BLaER1 (cell line): Measurements from ENCODE around the gene PPARA.

ENCODE experiments used
- H3K27ac ChIP-seq: shearing (Covaris generic); formaldehyde crosslinking; 2 replicates; pipeline ENCODE4 v1.8.1; 2022
- H3K27me3 ChIP-seq: shearing (Covaris generic); formaldehyde crosslinking; 2 replicates; pipeline ENCODE4 v1.8.1; 2022
- H3K36me3 ChIP-seq: shearing (Covaris generic); formaldehyde crosslinking; 2 replicates; pipeline ENCODE4 v1.8.1; 2022
- H3K4me1 ChIP-seq: shearing (Covaris generic); formaldehyde crosslinking; 2 replicates; pipeline ENCODE4 v1.8.1; 2022
- H3K4me2 ChIP-seq: shearing (Covaris generic); formaldehyde crosslinking; 2 replicates; pipeline ENCODE4 v1.8.1; 2022
- H3K4me3 ChIP-seq: shearing (Covaris generic); formaldehyde crosslinking; 2 replicates; pipeline ENCODE4 v1.8.1; 2022
- H3K9ac ChIP-seq: shearing (Covaris generic); formaldehyde crosslinking; 2 replicates; pipeline ENCODE4 v1.8.1; 2022
- H3K9me3 ChIP-seq: shearing (Covaris generic); formaldehyde crosslinking; 2 replicates; pipeline ENCODE4 v1.8.1; 2022
- H4K20me1 ChIP-seq: shearing (Covaris generic); formaldehyde crosslinking; 2 replicates; pipeline ENCODE4 v1.8.1; 2022
- Cebpa-rat ChIP-seq: shearing (Covaris generic); IDR thresholded peaks from 2 replicates; pipeline ENCODE4 v1.8.1; 2022

The PPARA gene

GRCh38 chr22:46142548-46143490 is 7.5 kb upstream of the PPARA start:
- peaks cover 33% of the 10 kb centered on the region for H3K4me1 ChIP-seq
- H3K4me3 ChIP-seq = no peak overlapping the region
- H3K9ac ChIP-seq = no peak overlapping the region
- no peaks in the 10 kb centered on the region for H3K36me3 ChIP-seq
- no peak overlapping the region for H3K4me2 ChIP-seq
- no peaks in the 10 kb centered on the region for H3K27me3 ChIP-seq
- TF ChIP-seq Cebpa-rat = no peak
- no peaks in the 10 kb centered on the region for H3K9me3 ChIP-seq
- no peak overlapping the region for H3K27ac ChIP-seq
- no peaks in the 10 kb centered on the region for H4K20me1 ChIP-seq

GRCh38 chr22:46143491-46144147 is 6.7 kb upstream of the PPARA start:
- peaks cover 36% of the 10 kb centered on the region for H3K4me1 ChIP-seq
- H3K27me3 ChIP-seq = no peaks in the 10 kb centered on the region
- no peaks in the 10 kb centered on the region for H3K9me3 ChIP-seq
- no peak overlapping the region for H3K4me3 ChIP-seq
- H4K20me1 ChIP-seq = no peaks in the 10 kb centered on the region
- TF ChIP-seq Cebpa-rat = no peak
- no peaks in the 10 kb centered on the region for H3K36me3 ChIP-seq
- H3K27ac ChIP-seq = no peak overlapping the region
- no peak overlapping the region for H3K4me2 ChIP-seq
- no peak overlapping the region for H3K9ac ChIP-seq

DNA sequence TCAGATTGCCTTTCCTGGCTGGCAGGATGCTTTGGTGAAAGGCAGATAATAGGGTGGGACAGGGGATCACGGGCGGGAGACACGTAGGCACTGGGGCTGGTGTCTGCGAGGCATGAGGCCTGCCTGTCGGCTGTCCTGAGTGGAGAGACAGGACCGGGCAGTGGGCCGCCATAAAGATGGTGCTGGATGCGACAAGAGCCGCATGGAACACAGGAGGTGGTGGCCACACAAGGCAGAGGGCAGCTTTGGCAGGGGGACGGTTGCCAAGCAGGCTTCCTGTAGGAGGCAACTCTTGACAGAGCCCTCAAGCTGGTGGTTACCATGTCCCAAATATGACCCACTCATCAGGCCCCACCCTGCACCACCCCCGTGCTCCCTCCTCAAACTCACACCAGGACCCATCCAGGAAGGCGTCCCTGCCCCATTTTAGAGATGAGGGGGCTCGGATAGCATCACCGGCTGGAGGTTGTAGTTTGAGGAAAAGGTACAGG is 4.9 kb upstream of the PPARA start:
- no peaks in the 10 kb centered on the region for H3K27me3 ChIP-seq
- TF ChIP-seq Cebpa-rat = no peak

DNA sequence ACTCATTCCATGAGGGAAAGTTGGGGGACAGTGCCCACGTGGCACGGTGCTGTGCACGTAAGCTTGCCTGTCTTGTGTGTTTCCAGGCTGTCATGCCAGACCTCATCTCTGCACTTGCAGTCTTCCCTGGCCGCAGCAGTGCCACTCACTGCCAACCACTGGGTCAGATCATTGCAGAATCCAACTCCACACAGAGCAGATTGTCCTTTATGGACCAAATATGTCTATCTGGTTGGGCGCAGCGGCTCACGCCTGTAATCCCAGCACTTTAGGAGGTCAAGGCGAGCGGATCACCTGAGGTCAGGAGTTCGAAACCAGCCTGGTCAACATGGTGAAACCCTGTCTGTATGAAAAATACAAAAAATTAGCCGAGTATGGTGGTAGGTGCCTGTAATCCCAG is 4.4 kb upstream of the PPARA start:
- no peak overlapping the region for H3K4me2 ChIP-seq
- H4K20me1 ChIP-seq = no peaks in the 10 kb centered on the region
- no peak for TF ChIP-seq Cebpa-rat
- H3K27ac ChIP-seq = no peak overlapping the region
- H3K9ac ChIP-seq = no peak overlapping the region
- H3K4me3 ChIP-seq = no peak overlapping the region
- no peaks in the 10 kb centered on the region for H3K9me3 ChIP-seq
- no peaks in the 10 kb centered on the region for H3K36me3 ChIP-seq
- H3K27me3 ChIP-seq = no peaks in the 10 kb centered on the region
- H3K4me1 ChIP-seq = peaks cover 35% of the 10 kb centered on the region

More for the DNA sequence above, 4.9 kb upstream of the PPARA start:
- Histone ChIP-seq H3K27ac (no peak overlapping the region), H4K20me1 (no peaks in the 10 kb centered on the region), H3K36me3 (no peaks in the 10 kb centered on the region), H3K9me3 (no peaks in the 10 kb centered on the region), H3K4me2 (no peak overlapping the region), H3K4me1 (peaks cover 35% of the 10 kb centered on the region), H3K4me3 (no peak overlapping the region), H3K9ac (no peak overlapping the region)

DNA sequence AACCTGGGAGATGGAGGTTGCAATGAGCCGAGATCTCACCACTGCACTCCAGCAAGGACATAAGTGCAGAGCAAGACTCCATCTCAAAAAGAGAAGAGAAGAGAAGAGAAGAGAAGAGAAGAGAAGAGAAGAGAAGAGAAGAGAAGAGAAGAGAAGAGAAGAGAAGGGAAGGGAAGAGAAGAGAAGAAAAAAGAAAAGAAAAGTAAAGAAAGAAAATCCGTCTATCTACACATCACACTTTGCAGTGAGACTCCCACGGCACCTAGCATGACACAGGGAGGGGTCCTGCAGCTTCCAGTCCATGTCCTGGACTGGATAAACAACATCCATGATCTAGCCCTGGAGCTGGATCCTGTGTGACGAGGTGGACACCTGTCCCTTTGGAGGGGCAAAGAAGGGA is 4.0 kb upstream of the PPARA start:
- H3K4me1 ChIP-seq = peaks cover 34% of the 10 kb centered on the region
- H3K9ac ChIP-seq = no peak overlapping the region
- no peaks in the 10 kb centered on the region for H3K36me3 ChIP-seq
- no peaks in the 10 kb centered on the region for H3K27me3 ChIP-seq
- no peaks in the 10 kb centered on the region for H3K9me3 ChIP-seq
- H3K27ac ChIP-seq = no peak overlapping the region
- H3K4me2 ChIP-seq = peak overlapping the region; percentile 90; the same call in 1 of the 2 replicates
- TF ChIP-seq Cebpa-rat = no peak
- H4K20me1 ChIP-seq = 0 out of 2 replicates have a peak, but pooled peaks cover 1% of the 10 kb centered on the region
- H3K4me3 ChIP-seq = no peak overlapping the region

- H3K27me3 ChIP-seq = no peaks in the 10 kb centered on the region
- peak overlapping the region; percentile 93 for H3K27ac ChIP-seq
- H3K9ac ChIP-seq = no peak overlapping the region
- no peaks in the 10 kb centered on the region for H3K9me3 ChIP-seq
- H3K4me1 ChIP-seq = peaks cover 38% of the 10 kb centered on the region
- H3K4me2 ChIP-seq = peak overlapping the region; percentile 90
- H3K36me3 ChIP-seq = 0 out of 2 replicates have a peak, but pooled peaks cover under 1% of the 10 kb centered on the region
- TF ChIP-seq Cebpa-rat = no peak
- H3K4me3 ChIP-seq = no peak overlapping the region
- peaks cover 8% of the 10 kb centered on the region; the same call in 1 of the 2 replicates for H4K20me1 ChIP-seq
Observed at GRCh38 chr22:46147061-46147460, 3.3 kb upstream of the PPARA start.

GRCh38 chr22:46147471-46148267 is 2.7 kb upstream of the PPARA start:
- H3K27me3 ChIP-seq = no peaks in the 10 kb centered on the region
- no peak for TF ChIP-seq Cebpa-rat
- H3K4me2 ChIP-seq = peak overlapping the region; percentile 90
- no peak overlapping the region for H3K4me3 ChIP-seq
- peaks cover 44% of the 10 kb centered on the region for H3K4me1 ChIP-seq
- peaks cover 7% of the 10 kb centered on the region for H3K36me3 ChIP-seq
- no peaks in the 10 kb centered on the region for H3K9me3 ChIP-seq
- peaks cover 14% of the 10 kb centered on the region; the same call in 1 of the 2 replicates for H4K20me1 ChIP-seq
- peak overlapping the region; percentile 93 for H3K27ac ChIP-seq
- peak overlapping the region; percentile 84; the same call in 1 of the 2 replicates for H3K9ac ChIP-seq

- Histone ChIP-seq H3K36me3 (peaks cover 12% of the 10 kb centered on the region), H4K20me1 (peaks cover 20% of the 10 kb centered on the region; the same call in 1 of the 2 replicates), H3K9ac (peak overlapping the region; percentile 84; the same call in 1 of the 2 replicates), H3K27me3 (no peaks in the 10 kb centered on the region), H3K9me3 (no peaks in the 10 kb centered on the region), H3K4me3 (no peak overlapping the region), H3K4me2 (peak overlapping the region; percentile 90), H3K27ac (peak overlapping the region; percentile 93), H3K4me1 (peaks cover 45% of the 10 kb centered on the region)
- no peak for TF ChIP-seq Cebpa-rat
Observed at GRCh38 chr22:46148336-46148735, 2.0 kb upstream of the PPARA start.

GRCh38 chr22:46148816-46149511 is 1.4 kb upstream of the PPARA start:
- Histone ChIP-seq H3K4me2 (peak overlapping the region; percentile 90), H3K27me3 (no peaks in the 10 kb centered on the region), H3K9me3 (no peaks in the 10 kb centered on the region), H3K36me3 (peaks cover 18% of the 10 kb centered on the region), H3K4me1 (peaks cover 45% of the 10 kb centered on the region), H3K9ac (peak overlapping the region; percentile 84), H3K27ac (peak overlapping the region; percentile 93), H3K4me3 (peak overlapping the region; percentile 95), H4K20me1 (peaks cover 26% of the 10 kb centered on the region; the same call in 1 of the 2 replicates)
- no peak for TF ChIP-seq Cebpa-rat
